Medulla oblongata (tissue), 1 donor: Measurements from ENCODE around the gene NYAP2.
A peak's percentile ranks its signal among the peaks of the same experiment; 100 is the strongest.

Experiments
- DNase-seq: peaks from one replicate; pipeline ENCODE4 v3.0.0-alpha.2; 2015; ENCODE audit errors: extremely low spot score

The NYAP2 gene

DNA sequence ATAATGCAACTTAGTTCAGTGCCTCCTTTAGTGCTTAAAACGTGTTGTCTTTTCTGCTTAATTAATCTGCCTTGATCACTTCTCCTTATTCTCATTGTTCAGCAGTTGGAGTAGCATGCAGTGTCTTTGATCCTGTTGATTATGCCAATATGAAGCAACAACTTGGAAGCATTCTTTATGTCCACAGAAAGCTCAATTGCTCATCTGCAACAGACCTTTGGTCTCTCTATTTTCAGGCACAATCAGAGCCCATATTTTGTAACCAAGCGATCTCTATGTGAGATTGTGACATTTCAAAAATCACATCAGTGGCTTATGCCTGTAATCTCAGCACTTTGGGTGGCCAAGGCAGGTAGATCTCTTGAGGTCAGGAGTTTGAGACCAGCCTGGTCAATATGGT lies 217.3 kb downstream of the NYAP2 start:
- no peak for DNase-seq

DNA sequence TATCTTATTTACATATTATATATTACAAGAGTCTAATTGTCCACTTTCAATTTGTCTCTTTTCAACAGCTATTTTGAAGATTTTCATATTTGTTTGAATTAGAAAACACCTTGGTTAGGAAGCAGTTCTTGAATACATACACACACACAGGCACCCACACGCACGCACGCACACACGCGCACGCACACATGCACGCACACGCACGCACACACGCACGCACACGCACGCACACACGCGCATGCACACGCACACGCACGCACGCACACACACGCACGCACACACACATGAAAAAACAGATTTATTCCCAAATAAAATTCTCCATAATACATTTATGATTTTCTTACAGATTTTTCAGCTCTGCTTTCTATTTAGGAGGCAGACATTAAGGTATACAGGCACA lies 220.7 kb downstream of the NYAP2 start:
- DNase-seq = no peak

DNA sequence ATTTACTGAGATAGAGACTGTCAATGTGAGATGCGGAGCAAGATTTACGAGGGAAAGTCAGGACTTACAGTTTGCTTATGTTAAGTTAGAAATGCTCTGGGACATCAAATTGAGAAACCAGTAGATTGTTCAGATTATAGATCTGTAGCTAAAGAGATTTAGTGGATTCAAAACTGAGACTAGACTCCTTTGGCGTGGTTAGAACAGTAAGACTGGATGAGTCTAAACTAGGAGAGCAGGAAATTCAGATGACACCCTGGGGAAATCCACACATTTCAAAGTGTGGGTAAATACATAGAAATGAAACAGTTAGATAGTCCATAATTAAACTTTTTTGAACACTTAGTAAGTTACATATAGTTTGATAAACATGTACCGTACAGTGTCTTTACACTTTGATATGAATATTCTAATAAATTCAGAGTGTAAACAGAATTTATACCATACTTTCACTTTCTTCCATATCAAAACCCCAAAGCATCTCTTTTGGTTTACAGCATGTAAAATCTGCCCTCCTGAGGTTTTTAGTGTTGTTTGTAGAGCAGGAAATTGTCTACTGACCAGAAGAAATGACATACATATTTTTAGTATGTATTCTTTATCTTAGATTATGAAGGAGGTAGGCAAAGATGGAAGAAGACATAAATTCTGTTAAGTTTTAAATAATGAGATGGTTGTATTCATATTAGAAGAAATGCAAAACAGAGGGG lies 231.5 kb downstream of the NYAP2 start:
- DNase-seq = no peak

DNA sequence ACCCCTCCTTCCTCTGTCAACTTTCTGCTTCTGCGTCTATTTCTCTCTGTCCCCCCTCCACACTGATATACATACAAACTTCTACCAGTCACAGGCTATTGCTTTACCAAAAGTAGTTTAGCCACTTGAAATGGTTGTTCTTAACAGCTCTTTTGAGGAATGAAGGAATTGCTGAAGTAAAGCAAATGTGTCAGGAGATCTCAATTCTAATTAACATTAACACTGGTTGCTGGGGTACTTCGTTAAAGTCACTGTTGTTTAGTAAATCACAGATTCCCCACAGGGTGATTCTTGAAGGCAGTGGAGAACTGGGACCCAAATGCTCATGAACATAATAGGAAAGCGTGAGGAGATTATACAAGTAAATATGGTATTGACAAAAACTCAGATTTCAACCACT lies 232.8 kb downstream of the NYAP2 start:
- no peak for DNase-seq

DNA sequence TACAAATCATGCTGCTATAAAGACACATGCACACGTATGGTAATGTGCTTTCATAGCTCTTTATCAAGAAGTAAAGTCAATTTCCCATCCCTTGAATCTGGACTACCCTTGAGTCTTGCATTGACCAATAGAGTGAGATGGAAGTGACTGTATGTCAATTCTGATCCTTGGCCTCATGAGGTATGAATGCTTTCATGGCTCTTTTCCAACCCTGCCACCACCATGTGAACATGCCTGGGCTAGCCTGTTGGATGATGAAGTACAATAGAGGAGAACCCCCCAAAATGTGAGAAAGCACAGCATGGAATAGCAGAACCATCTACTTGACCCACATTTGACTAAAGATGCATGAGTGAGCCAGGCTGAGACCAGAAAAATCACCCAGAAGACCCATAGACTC lies 237.0 kb downstream of the NYAP2 start:
- DNase-seq = no peak

DNA sequence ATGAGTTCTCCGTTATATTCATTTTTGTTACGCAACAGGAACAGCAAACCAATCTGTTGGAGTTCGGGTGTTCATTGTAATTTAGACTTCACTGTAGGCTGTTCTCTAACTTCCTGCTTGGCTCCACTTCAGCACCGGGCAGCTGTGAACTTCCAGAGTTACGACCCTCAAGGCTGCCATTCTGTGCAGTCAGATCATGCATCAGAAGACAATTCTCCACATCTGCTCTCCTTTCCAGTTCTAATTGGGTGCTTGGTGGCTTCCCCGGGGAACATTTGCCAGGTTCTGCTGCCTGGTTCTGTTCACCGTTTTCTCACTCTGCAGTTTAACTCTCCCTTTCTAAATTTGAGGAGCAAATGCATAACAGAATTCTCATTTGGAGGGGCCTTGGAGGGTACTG lies 237.7 kb downstream of the NYAP2 start:
- DNase-seq = no peak

DNA sequence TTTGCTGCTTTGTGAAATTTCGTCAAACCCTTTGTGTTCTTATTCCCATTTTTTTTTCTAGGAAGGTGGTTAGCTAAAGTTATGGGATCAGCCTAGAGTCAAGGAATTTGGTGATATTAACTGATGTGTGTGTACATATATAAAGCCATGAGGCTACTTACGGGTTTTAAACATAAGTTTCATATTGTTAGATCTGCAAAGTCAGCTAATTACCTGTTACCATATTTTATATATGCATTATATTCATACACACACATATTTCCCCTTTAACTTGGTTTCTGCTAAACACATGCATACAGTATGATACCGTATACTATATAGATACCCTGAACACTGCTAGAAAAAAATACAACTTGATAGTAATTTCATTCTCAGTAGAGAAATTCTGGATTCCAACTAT lies 241.0 kb downstream of the NYAP2 start:
- DNase-seq = no peak

DNA sequence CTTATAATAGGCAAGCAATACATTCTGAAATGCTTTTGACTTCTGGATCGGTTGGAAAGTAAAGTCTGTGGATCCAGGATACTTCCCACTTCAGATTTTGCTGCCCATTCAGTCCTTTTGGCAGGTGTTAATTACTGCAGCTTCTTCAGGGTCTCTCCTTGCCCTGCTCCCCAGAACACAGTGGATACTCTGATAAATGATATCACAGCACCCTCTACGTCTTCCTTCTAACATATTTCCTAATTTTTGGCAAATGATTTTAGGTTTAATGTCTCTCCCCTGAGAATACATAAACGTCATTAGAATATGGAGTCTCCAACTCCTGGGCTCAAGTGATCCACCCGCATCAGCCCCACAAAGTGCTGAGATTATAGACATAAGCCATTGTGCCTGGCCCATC lies 249.8 kb downstream of the NYAP2 start:
- DNase-seq = no peak

DNA sequence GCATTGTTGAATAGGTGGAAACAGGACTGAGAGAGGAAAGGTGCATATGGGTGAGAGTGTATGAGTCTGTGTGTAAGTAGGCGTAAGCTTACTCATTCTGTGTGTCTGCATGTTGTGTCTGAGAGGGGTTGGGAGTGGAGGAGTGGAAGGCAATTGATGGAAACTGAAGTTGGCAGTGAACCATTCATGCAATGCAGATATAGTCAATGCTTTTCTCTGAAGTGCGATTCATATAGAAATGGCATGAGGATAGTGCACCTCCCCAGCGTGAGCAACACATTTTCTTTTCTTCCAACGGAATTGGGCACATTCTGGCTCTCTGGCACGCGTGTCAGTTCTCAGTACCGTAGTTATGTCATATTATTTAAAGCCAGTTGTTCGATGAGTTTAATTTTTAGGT lies 250.5 kb downstream of the NYAP2 start:
- DNase-seq = no peak

DNA sequence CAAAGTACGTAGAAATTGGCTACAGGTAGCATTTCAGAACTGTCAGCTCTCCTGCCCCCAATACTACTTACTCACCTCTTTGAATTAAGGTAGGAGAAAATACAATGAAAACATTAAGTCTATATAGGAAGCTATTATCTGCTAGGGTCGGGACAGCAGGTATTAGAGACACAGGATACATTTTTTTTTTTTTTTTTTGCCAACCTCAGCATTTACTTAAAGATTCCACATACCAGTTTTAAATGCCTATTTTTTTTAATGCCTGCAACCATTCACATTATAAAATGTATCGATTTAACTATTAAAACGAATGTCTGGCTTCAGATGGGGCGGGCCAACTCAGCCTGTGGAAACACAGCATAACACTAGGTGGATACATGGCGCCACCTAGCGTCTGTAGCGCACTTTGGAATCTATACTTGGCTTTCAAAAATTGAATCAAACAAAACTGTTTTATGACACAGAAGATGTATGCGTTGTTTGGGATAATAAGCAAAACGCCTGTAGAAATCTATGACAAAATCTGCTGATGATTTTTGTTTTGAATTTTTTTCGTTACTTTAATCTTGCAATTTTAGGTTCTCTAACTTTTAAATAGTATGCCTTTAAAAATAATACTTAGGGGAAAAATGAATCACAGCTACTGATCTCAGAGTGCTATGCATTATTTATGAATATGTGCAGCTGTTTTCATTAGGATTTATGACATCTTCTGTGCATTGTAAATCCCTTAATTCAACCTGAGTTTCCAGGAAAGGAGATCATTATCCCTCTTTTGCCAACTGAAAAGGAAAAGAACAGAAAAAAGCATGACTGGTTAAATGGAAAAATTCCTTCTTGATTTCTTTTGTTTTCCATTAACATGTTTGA lies 261.0 kb downstream of the NYAP2 start:
- DNase-seq = peak; percentile 86

DNA sequence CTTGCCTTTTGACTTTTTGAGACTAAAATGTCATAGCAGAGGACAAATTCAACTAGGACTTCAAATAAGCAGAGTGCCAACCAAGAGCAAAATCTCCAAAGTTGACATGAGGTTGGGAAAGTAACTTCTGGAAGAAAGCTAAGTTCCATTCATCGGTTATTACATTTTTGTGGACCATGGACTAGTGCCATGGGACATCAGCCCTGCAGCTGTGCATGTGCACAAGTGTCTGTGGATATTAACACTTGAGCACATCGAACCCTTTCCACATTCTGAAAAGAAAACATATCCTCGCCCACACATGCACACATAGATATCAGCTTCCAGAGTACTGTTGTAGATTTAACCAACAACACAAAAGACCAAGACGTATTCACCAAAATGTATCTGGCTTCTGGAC lies 262.6 kb downstream of the NYAP2 start:
- DNase-seq = no peak

DNA sequence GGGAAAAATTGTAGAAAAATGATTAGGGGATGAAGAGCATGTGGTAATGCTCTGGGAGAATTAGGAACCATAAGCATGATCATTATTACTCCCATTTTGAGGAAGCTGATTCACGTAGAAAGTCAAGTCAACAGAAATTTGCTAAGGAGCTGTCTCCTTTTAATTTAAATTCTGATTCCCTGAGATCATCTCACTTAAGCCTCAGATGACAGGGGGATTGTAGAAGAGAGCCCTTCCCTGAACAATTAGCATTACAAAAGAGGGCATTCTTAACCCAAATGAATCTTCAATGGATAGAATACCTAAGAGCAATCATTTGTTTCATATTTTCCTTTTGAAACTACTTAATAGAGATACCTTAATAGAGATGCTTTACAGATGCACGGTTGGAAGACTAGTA lies 267.9 kb downstream of the NYAP2 start:
- no peak for DNase-seq

DNA sequence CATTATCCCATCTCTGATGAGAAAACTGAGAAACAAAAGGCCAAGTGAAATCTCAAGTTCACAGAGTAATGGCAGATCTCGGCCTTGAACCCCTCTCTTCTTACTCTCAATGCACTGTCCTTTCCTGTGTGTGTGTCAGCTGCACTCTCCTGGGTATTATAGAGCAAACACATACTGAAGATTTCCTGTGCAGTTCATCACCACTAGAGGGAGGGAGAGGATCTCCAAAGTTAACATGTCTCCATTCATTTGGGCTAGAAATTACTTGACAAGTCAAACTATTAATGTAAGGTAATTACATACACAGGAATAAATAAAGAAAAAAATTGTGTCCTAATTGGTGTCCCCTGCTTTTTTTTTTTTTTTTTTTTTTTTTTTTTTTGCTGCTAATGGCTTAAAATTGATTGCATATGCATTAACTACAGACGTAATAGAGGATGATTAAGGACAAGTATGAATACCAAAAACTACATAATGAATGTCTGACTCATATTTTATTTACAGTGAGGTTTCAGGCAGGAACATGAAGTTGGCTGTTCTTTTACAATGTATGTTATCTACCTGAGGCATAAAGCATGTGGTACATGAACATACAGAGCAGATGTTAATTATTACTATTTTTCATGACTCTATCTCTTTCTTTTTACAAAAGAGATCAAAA lies 269.2 kb downstream of the NYAP2 start:
- peak; percentile 77 for DNase-seq

DNA sequence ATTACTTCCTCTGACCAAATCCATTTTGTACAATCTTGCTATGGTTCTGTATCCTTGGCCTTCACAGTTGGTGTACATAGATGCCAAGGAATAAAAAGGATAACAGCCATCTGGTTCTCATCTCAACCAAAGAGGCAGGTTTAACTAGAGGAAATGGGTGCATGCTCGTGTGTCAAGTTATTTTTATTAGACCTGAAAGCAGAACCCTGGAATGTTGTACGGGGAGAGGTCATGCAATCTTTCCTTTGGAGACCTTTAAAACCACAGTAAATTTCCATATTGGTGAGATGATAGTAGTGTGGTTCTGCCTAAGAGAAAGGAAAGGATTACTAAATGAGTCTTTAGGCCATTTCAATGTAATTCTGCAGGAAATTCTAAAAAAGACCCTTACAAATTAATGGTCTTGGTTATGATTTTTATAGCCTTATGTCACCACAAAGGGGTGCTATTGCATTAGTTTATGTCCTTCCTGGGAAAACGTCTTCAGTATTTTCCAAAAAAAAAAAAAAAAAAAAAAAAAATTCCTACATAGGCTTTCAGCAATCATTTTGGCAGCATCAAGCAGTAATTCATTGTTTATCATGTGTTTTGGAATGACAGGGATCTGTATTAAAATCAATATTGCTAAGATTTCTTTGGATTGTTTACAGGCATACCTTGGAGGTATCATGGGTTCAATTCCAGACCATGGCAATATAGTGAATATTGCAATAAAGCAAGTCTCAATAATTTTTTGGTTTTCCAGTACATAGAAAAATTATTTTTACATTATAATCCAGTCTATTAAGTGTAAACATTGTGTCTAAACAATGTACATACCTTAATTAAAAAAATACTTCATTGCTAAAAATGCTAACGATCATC lies 270.8 kb downstream of the NYAP2 start:
- DNase-seq = peak; percentile 26

DNA sequence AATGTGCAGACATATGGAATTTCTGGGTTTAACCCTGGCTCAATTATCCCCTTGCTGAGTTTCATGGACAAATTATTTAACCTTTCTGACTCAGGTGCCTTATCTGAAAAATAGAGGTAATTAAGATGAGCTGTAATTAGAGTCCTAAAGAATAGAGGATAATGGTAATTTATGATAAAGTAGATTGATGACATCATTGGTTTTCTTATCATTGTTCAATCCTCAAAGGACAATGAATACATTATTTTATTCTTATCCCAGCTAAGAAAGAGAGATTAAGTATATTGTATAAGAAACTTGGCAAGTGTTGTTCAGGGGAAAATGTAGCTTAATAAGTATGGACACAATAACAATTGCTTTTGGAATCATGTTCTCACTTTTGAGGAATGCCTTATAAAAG lies 279.3 kb downstream of the NYAP2 start:
- no peak for DNase-seq

DNA sequence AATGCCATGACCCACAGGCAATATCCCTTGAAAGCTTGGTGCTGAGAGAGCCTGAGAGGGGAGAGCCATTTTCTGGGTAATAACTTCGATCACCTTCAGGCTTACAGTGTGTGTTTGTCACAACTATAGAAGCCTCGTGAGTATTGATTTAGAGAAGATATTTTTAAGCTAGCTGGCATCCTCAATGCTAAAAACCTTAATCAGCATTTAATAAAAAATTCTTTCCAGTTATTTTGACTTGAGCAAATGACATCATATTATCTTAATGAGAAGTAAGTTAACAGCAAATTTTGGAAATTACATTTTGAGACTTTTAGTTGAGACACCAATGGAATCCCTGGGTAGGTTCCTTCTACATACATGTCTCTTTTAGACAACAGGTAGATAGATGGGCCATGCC lies 283.7 kb downstream of the NYAP2 start:
- DNase-seq = no peak

DNA sequence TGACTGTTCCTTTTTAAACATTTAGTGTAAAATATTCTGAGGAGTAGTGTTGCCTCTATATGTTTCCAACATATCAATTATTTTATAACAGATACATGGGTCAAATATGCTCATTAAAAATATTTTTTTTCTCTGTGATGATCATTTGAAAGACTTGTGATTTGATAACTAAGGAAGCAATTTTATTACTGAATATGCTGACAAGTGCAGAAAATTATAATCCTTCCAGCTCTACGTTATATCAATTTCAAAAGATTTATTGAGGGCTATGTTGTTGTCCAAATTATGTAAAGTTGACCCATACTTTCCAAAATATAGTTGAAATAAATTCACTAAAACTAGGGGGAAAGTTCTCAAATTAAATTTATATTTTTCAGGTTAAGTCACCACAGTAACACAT lies 290.6 kb downstream of the NYAP2 start:
- no peak for DNase-seq

DNA sequence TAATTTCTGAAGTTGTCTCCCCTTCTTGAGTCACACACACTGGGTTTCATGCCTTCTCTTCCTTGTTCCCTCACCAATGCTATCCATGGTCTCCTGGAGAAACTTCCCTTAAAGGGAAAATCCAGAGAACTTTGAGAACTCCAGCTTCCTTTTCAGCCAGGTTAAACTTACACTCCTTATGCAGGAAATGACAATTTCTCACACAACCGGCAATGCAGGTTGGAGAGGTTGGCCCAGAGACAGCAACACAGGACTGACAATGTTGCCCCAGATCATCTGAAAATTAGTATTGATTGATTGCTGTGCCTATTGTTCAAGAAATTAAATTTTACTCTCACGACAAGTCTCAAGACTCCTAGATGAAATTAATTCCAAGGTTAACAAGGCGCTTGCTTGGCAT lies 292.2 kb downstream of the NYAP2 start:
- DNase-seq = no peak

DNA sequence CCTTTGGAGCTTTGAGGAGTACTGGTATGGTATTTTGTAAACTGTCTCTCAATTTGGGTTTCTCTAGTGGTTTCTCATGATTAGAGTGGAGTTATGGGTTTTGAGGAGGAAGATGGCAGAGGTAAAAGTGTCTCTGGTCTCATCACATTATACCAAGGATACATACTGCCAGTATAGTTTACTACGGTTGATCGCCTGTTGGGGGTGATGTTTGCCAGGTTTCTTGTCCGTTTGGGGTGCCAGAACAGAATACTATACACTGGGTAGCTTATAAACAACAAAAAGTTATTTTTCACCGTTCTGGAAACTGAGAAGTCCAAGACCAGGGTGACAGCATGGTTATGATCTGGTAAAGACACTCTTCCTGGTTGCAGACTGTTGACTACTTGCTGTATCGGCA lies 293.7 kb downstream of the NYAP2 start:
- no peak for DNase-seq

DNA sequence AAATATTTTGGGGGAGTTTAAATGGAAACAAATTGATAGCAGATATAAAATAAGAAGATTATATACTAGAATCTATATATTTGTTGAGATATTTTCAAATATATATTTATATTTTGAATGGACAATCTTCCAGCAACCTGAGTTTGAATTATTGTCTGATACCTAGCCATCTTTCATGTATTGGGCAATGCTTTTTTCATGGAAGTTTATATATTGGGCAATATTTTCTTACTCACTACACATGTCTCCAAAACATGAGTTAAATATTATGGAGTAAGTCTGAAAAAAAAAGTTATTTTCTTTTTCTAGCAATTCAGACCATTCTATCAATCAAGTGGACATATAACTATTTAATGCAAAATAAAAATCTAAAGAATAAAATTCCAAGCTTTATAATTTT lies 295.2 kb downstream of the NYAP2 start:
- no peak for DNase-seq

DNA sequence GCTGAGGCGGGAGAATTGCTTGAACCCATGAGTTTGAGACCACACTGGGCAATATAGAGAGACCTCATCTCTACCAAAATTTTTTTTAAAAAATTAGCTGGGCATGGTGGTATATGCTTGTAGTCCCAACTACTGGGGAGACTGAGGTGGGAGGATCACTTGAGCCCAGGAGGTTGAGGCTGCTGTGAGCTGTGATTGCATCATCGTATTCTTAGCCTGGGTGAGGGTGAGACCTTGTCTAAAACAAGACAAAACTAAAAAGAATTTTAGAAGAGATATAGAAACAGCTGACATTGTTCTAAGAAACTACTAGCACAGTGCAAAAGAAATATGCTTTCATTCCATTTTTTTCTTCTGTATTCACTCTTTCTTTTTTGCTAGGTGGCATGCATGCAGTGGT lies 298.4 kb downstream of the NYAP2 start:
- DNase-seq = no peak
